Body of pancreas (tissue), 4 donors: ENCODE data around the gene RALB. TPM values are rescaled to one million over a fixed set of nuclear protein-coding genes. Genes with fewer than 3 reads are reported as not detected.

Experiments
- ATAC-seq: fragments of 150-250 bp; one replicate; pipeline ENCODE4 v1.9.1; 2016
- DNase-seq, 4 donors: peaks; one replicate each; pipeline ENCODE4 v3.0.0-alpha.2; 2019
- H3K27ac ChIP-seq, 4 donors: fragments of 200-600 bp; sonication (generic); 1 replicate in 3 of 4; 2 replicates in 1 of 4; pipeline versions ENCODE4 v1.5.1 to v1.6.1; 2016 to 2019; ENCODE audit warnings: mild to moderate bottlenecking in 1 of 4, mixed read lengths in 1 of 4, moderate library complexity in 1 of 4
- H3K27me3 ChIP-seq, 2 donors: fragments of 200-600 bp; sonication (generic); one replicate each; pipeline ENCODE4 v1.6.0; 2016; ENCODE audit warnings: mild to moderate bottlenecking in 1 of 2
- H3K36me3 ChIP-seq, 2 donors: fragments of 200-600 bp; sonication (generic); replicated peaks in 1 of 2; 2 replicates each; pipeline ENCODE4 v1.5.1; 2016; ENCODE audit warnings: low read depth in 2 of 2; ENCODE audit not compliant: insufficient read depth in 1 of 2
- H3K4me1 ChIP-seq: fragments of 200-600 bp; sonication (generic); one replicate; pipeline ENCODE4 v1.6.0; 2016
- H3K4me3 ChIP-seq, 2 donors: fragments of 200-600 bp; sonication (generic); 1 replicate in 1 of 2; 2 replicates in 1 of 2; pipeline ENCODE4 v1.5.1; 2016 to 2019
- H3K9me3 ChIP-seq, 3 donors: fragments of 200-600 bp; sonication (generic); 1 replicate in 2 of 3; 2 replicates in 1 of 3; pipeline ENCODE4 v1.5.1; 2016
- CTCF ChIP-seq, 7 experiments: fragments of 450-650 bp in 4 of 7; fragments of 200-600 bp in 3 of 7; sonication (generic) in 3 of 7; IDR thresholded peaks; one replicate each; pipeline ENCODE4 v1.5.1; 2016 to 2019; ENCODE audit warnings: antibody characterized with exemption in 7 of 7
- POLR2A ChIP-seq, 3 donors: fragments of 450-650 bp; IDR thresholded peaks; one replicate each; pipeline ENCODE4 v1.6.1; 2016; ENCODE audit warnings: antibody characterized with exemption in 3 of 3, mild to moderate bottlenecking in 2 of 3
- WGBS, 2 donors: methylation state at CpG; one replicate each; pipeline ENCODE4 v1.1.5; 2017; 5-methylcytosine and 5-hydroxymethylcytosine counted together
- intact Hi-C: fragments of 100-400 bp; cut with DNase I; formaldehyde crosslinking; loops from one replicate; pipeline ENCODE4 v1.15.1; 2023
- total RNA-seq, 2 donors: library from RNA; depleted of rRNA; stranded (reverse); fragments of >200 nt; gene quantifications; one replicate each; pipeline ENCODE4 v1.1.0, GENCODE V29; 2016

Gene RALB
- total RNA-seq, 2 donors from 2014 or later, result 17.8 to 21.3 TPM

GRCh38 chr2:120294008-120294340, 41.3 kb downstream of the RALB start:
- 85 to 86% methylated on average over 3 of the region's 3 CpGs for WGBS, 2 donors
- no peaks in the 10 kb centered on the region for H3K4me1 ChIP-seq
- ATAC-seq (no peak), DNase-seq (no peak)
- no peaks in the 10 kb centered on the region for H3K9me3 ChIP-seq
- no peaks in the 10 kb centered on the region for H3K27me3 ChIP-seq
- H3K4me3 ChIP-seq, result no peak overlapping the region
- intact Hi-C loops, result no loop called here
- TF ChIP-seq POLR2A (IDR thresholded peaks at IDR 0.05) (no peak), CTCF (IDR thresholded peaks at IDR 0.05) (no peak)
- no peak overlapping the region for H3K27ac ChIP-seq
- peaks cover 0 to 3% of the 10 kb centered on the region in 2 donors for H3K36me3 ChIP-seq

- DNase-seq (no peak), ATAC-seq (no peak)
- peaks cover 0 to 3% of the 10 kb centered on the region in 2 donors for H3K36me3 ChIP-seq
- H3K9me3 ChIP-seq, result no peaks in the 10 kb centered on the region
- no peaks in the 10 kb centered on the region for H3K27me3 ChIP-seq
- intact Hi-C loops, result no loop called here
- H3K27ac ChIP-seq, result no peak overlapping the region
- H3K4me1 ChIP-seq, result no peaks in the 10 kb centered on the region
- H3K4me3 ChIP-seq, result no peak overlapping the region
- TF ChIP-seq POLR2A (IDR thresholded peaks at IDR 0.05) (no peak), CTCF (IDR thresholded peaks at IDR 0.05) (no peak)
- WGBS, 2 donors, result 82 to 84% methylated on average over 7 of the region's 7 CpGs
Observed at GRCh38 chr2:120298173-120298835, 45.7 kb downstream of the RALB start.

GRCh38 chr2:120299004-120299403, 46.4 kb downstream of the RALB start:
- Histone ChIP-seq H3K4me1 (no peaks in the 10 kb centered on the region), H3K9me3 (no peaks in the 10 kb centered on the region), H3K27me3 (no peaks in the 10 kb centered on the region), H3K4me3 (no peak overlapping the region), H3K36me3 (peaks cover 0 to under 1% of the 10 kb centered on the region in 2 donors), H3K27ac (no peak overlapping the region)
- intact Hi-C loops, result no loop called here
- no peak for DNase-seq
- ATAC-seq, result no peak
- 93 to 95% methylated on average over 9 of the region's 9 CpGs for WGBS, 2 donors
- no peak for TF ChIP-seq CTCF (IDR thresholded peaks at IDR 0.05)
- TF ChIP-seq POLR2A (IDR thresholded peaks at IDR 0.05), result no peak

- no peak overlapping the region for H3K4me3 ChIP-seq
- H3K36me3 ChIP-seq, result no peaks in the 10 kb centered on the region
- DNase-seq (no peak), ATAC-seq (no peak)
- TF ChIP-seq CTCF (IDR thresholded peaks at IDR 0.05), result no peak
- no peak for TF ChIP-seq POLR2A (IDR thresholded peaks at IDR 0.05)
- 92 to 98% methylated on average over 6 of the region's 6 CpGs for WGBS, 2 donors
- no peak overlapping the region for H3K27ac ChIP-seq
- no peaks in the 10 kb centered on the region for H3K27me3 ChIP-seq
- H3K4me1 ChIP-seq, result no peaks in the 10 kb centered on the region
- no peaks in the 10 kb centered on the region for H3K9me3 ChIP-seq
- intact Hi-C loops, result no loop called here
Observed at GRCh38 chr2:120299561-120299960, 46.9 kb downstream of the RALB start.

- Histone ChIP-seq H3K27ac (no peak overlapping the region), H3K27me3 (no peaks in the 10 kb centered on the region), H3K4me3 (no peak overlapping the region), H3K4me1 (peaks cover 3% of the 10 kb centered on the region), H3K36me3 (no peaks in the 10 kb centered on the region), H3K9me3 (no peaks in the 10 kb centered on the region)
- 77 to 92% methylated on average over 7 to 10 of the region's 10 CpGs for WGBS, 2 donors
- DNase-seq, result no peak
- intact Hi-C loops, result no loop called here
- ATAC-seq, result no peak
- no peak for TF ChIP-seq POLR2A (IDR thresholded peaks at IDR 0.05)
- TF ChIP-seq CTCF (IDR thresholded peaks at IDR 0.05), result no peak
Observed at GRCh38 chr2:120300385-120300784, 47.7 kb downstream of the RALB start.
